Dedifferentiated amniotic fluid mesenchymal stem cell (primary cell): ENCODE results near the gene ID4.

Experiments used
- DNase-seq: peaks from one replicate; pipeline ENCODE4 v3.0.0-alpha.2; 2016; ENCODE audit errors: extremely low spot score

Gene ID4

GRCh38 chr6:19857703-19858102, 20.5 kb downstream of the ID4 start:
- DNase-seq, result no peak

GRCh38 chr6:19860235-19860877, 23.2 kb downstream of the ID4 start:
- DNase-seq, result no peak

GRCh38 chr6:19864285-19864684, 27.1 kb downstream of the ID4 start:
- no peak for DNase-seq

GRCh38 chr6:19865178-19865577, 28.0 kb downstream of the ID4 start:
- DNase-seq, result no peak

- DNase-seq, result no peak
Measured at GRCh38 chr6:19866173-19866984, 29.2 kb downstream of the ID4 start.

GRCh38 chr6:19866985-19867627, 29.9 kb downstream of the ID4 start:
- no peak for DNase-seq

- DNase-seq, result no peak
Measured at GRCh38 chr6:19869464-19869863, 32.3 kb downstream of the ID4 start.

GRCh38 chr6:19870322-19870721, 33.2 kb downstream of the ID4 start:
- no peak for DNase-seq

- no peak for DNase-seq
Measured at GRCh38 chr6:19873031-19873430, 35.9 kb downstream of the ID4 start.

- DNase-seq, result no peak
Measured at GRCh38 chr6:19876672-19877071, 39.5 kb downstream of the ID4 start.

- DNase-seq, result no peak
Measured at GRCh38 chr6:19879663-19880062, 42.5 kb downstream of the ID4 start.

- DNase-seq, result no peak
Measured at GRCh38 chr6:19880066-19880465, 42.9 kb downstream of the ID4 start.

- DNase-seq, result no peak
Measured at GRCh38 chr6:19891451-19891850, 54.3 kb downstream of the ID4 start.
